Measurements from ENCODE around the gene SCARB1.

DNA sequence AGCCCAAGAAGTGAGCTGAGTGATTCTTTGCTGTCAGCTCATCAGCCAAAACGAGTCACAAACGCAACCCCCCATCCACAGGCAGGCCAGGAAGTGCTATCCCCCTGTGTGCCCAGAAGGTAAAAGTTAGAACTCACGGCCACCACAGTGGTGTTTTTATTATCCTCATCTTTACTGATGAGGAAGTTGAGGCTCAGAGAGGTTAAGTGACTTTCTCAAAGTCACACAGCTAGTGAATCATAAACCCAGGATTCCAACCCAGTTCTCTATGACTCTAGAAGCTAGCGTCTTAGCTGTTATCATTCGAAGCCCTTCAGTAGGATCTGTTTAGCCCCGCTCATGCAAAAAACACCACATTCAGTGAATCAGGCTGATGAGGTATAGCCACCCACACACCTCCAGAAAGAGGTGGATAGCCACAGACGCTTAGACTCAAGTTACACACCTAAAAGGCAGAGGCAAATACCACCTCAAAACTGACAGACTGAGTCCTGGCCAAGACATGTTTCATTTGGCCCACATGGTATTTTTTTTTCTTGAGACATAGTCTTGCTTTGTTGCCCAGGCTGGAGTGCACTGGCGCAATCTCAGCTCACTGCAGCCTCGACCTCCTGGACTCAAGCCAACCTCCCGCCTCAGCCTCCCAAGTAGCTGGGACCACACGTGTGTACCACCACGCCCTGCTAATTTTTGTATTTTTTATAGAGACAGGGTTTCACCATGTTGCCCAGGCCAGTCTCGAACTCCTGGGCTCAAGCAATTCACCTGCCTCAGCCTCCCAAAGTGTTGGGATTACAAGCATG, 100.7 kb downstream of the SCARB1 start:
- TF ChIP-seq, protein P1, sequence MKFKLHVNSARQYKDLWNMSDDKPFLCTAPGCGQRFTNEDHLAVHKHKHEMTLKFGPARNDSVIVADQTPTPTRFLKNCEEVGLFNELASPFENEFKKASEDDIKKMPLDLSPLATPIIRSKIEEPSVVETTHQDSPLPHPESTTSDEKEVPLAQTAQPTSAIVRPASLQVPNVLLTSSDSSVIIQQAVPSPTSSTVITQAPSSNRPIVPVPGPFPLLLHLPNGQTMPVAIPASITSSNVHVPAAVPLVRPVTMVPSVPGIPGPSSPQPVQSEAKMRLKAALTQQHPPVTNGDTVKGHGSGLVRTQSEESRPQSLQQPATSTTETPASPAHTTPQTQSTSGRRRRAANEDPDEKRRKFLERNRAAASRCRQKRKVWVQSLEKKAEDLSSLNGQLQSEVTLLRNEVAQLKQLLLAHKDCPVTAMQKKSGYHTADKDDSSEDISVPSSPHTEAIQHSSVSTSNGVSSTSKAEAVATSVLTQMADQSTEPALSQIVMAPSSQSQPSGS (CRISPR knock-in tag; IDR thresholded peaks at IDR 0.05; ENCODE audit: borderline replicate concordance, low read depth): no peak
- no peak for TF ChIP-seq IRF2 (CRISPR knock-in tag; IDR thresholded peaks at IDR 0.05; ENCODE audit: borderline replicate concordance, low read depth)

Measured in WTC11 (cell line).